Fibroblast of lung (primary cell): ENCODE data around the gene TRUB2. TPM values are rescaled to one million over a fixed set of nuclear protein-coding genes. Genes with fewer than 3 reads are reported as not detected.

Experiments
- DNase-seq, 2 donors: peaks; one replicate each; pipeline versions ENCODE4 v3.0.0 to v3.0.0-alpha.2; 2010; ENCODE audit warnings: low read depth in 2 of 2
- H2AFZ ChIP-seq: 2 replicates; pipeline ENCODE4 v1.5.1; 2012; ENCODE audit warnings: low read length, control low read depth, inconsistent platforms
- H3K27ac ChIP-seq: 2 replicates; pipeline ENCODE4 v1.5.1; 2011; ENCODE audit warnings: low read length, control low read depth; ENCODE audit not compliant: insufficient read depth
- H3K27me3 ChIP-seq: 2 replicates; pipeline ENCODE4 v1.5.1; 2011; ENCODE audit warnings: mild to moderate bottlenecking, low read length; ENCODE audit not compliant: control insufficient read depth, insufficient read depth
- H3K36me3 ChIP-seq: 2 replicates; pipeline ENCODE4 v1.5.1; 2011; ENCODE audit warnings: low read length; ENCODE audit not compliant: control insufficient read depth, insufficient read depth
- H3K4me1 ChIP-seq: 2 replicates; pipeline ENCODE4 v1.5.1; 2011; ENCODE audit warnings: low read length; ENCODE audit not compliant: control insufficient read depth, insufficient read depth; ENCODE audit errors: extremely low read depth
- H3K4me2 ChIP-seq: 2 replicates; pipeline ENCODE4 v1.5.1; 2011; ENCODE audit warnings: low read length, control low read depth; ENCODE audit not compliant: insufficient read depth; ENCODE audit errors: extremely low read depth
- H3K4me3 ChIP-seq, 4 experiments: fragments of 200-600 bp in 1 of 4; sonication (generic) in 1 of 4; replicated peaks in 1 of 4; 2 replicates each; pipeline ENCODE4 v1.5.1; 2011 to 2016; ENCODE audit warnings: low read length in 4 of 4, low read depth in 3 of 4, mild to moderate bottlenecking in 3 of 4, control low read depth in 2 of 4, inconsistent platforms in 1 of 4, mixed read lengths in 1 of 4; ENCODE audit not compliant: insufficient read depth in 1 of 4; ENCODE audit errors: control extremely low read depth in 1 of 4
- H3K79me2 ChIP-seq: 2 replicates; pipeline ENCODE4 v1.5.1; 2012; ENCODE audit warnings: mild to moderate bottlenecking, low read length, inconsistent platforms; ENCODE audit not compliant: control insufficient read depth, insufficient read depth
- H3K9ac ChIP-seq: 2 replicates; pipeline ENCODE4 v1.5.1; 2011; ENCODE audit warnings: mild to moderate bottlenecking, low read length, control low read depth; ENCODE audit not compliant: insufficient read depth
- H3K9me3 ChIP-seq: 2 replicates; pipeline ENCODE4 v1.5.1; 2012; ENCODE audit warnings: low read depth, low read length; ENCODE audit not compliant: control insufficient read depth, insufficient read depth
- H4K20me1 ChIP-seq: 2 replicates; pipeline ENCODE4 v1.5.1; 2011; ENCODE audit warnings: low read length; ENCODE audit not compliant: control insufficient read depth, insufficient read depth; ENCODE audit errors: extremely low read depth
- EZH2 ChIP-seq: IDR thresholded peaks from 2 replicates; pipeline ENCODE4 v1.5.1; 2012; ENCODE audit warnings: low read length, control low read depth, mild to moderate bottlenecking; ENCODE audit errors: missing control alignments
- polyA plus RNA-seq, 2 donors: library from polyadenylated mRNA; depleted of rRNA in 1 of 2; stranded (reverse) in 1 of 2; unstranded in 1 of 2; fragments of >200 nt; gene quantifications; 2 replicates each; pipeline ENCODE4 v1.2.1, GENCODE V29; 2011 to 2012; ENCODE audit warnings: missing spikeins in 1 of 2
- total RNA-seq: library from RNA; depleted of rRNA; stranded (reverse); fragments of >200 nt; gene quantifications from 2 replicates; pipeline ENCODE4 v1.2.1, GENCODE V29; 2014
- TF ChIP-seq, protein P1 (sequence below), 2 donors: IDR thresholded peaks in 1 of 2; conservative IDR thresholded peaks in 1 of 2; 1 replicate in 1 of 2; 2 replicates in 1 of 2; pipeline ENCODE4 v1.5.1; 2011 to 2012; ENCODE audit warnings: low read length in 2 of 2, control low read depth in 1 of 2, inconsistent platforms in 1 of 2, low read depth in 1 of 2, mild to moderate bottlenecking in 1 of 2

Gene TRUB2
- total and polyA plus RNA-seq, 2 donors (not counting 1 experiment from before 2014, with no cell fraction given): 10.4 to 22.6 TPM

GRCh38 chr9:128321343-128321742, 904 bp downstream of the TRUB2 start:
- no peak for DNase-seq
- Histone ChIP-seq H3K27ac (no peak overlapping the region), H4K20me1 (no peaks in the 10 kb centered on the region), H3K27me3 (no peaks in the 10 kb centered on the region), H3K4me3 (peak overlapping the region; percentile 82 to 89 (median 88)), H3K79me2 (peaks cover 29% of the 10 kb centered on the region), H3K4me2 (peak overlapping the region; percentile 73), H3K9me3 (no peaks in the 10 kb centered on the region), H3K9ac (no peak overlapping the region), H3K4me1 (peaks cover 9% of the 10 kb centered on the region), H2AFZ (no peak overlapping the region), H3K36me3 (peaks cover 12% of the 10 kb centered on the region)
- TF ChIP-seq EZH2: no peak
- TF ChIP-seq, protein P1, sequence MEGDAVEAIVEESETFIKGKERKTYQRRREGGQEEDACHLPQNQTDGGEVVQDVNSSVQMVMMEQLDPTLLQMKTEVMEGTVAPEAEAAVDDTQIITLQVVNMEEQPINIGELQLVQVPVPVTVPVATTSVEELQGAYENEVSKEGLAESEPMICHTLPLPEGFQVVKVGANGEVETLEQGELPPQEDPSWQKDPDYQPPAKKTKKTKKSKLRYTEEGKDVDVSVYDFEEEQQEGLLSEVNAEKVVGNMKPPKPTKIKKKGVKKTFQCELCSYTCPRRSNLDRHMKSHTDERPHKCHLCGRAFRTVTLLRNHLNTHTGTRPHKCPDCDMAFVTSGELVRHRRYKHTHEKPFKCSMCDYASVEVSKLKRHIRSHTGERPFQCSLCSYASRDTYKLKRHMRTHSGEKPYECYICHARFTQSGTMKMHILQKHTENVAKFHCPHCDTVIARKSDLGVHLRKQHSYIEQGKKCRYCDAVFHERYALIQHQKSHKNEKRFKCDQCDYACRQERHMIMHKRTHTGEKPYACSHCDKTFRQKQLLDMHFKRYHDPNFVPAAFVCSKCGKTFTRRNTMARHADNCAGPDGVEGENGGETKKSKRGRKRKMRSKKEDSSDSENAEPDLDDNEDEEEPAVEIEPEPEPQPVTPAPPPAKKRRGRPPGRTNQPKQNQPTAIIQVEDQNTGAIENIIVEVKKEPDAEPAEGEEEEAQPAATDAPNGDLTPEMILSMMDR (conservative IDR thresholded peaks at IDR 0.05 in 1 of 2, IDR thresholded peaks at IDR 0.05 in 1 of 2; ENCODE audit: low read depth in 1 of 2, low read length in 2 of 2): no peak

- H3K27ac ChIP-seq: no peak overlapping the region
- H3K27me3 ChIP-seq: no peaks in the 10 kb centered on the region
- peaks cover 6% of the 10 kb centered on the region for H3K79me2 ChIP-seq
- H4K20me1 ChIP-seq: no peaks in the 10 kb centered on the region
- TF ChIP-seq, protein P1 (conservative IDR thresholded peaks at IDR 0.05 in 1 of 2, IDR thresholded peaks at IDR 0.05 in 1 of 2; ENCODE audit: low read depth in 1 of 2, low read length in 2 of 2): no peak
- TF ChIP-seq EZH2: no peak
- H3K9me3 ChIP-seq: no peaks in the 10 kb centered on the region
- no peak overlapping the region for H3K4me3 ChIP-seq
- H3K4me1 ChIP-seq: peaks cover 3% of the 10 kb centered on the region
- no peak overlapping the region for H3K9ac ChIP-seq
- H3K4me2 ChIP-seq: no peak overlapping the region
- no peak overlapping the region for H2AFZ ChIP-seq
- peaks cover 4% of the 10 kb centered on the region for H3K36me3 ChIP-seq
- no peak for DNase-seq
Measured at GRCh38 chr9:128317629-128318028, 4.6 kb downstream of the TRUB2 start.

- no peak overlapping the region for H3K9ac ChIP-seq
- H4K20me1 ChIP-seq: no peaks in the 10 kb centered on the region
- H3K4me1 ChIP-seq: peaks cover 2% of the 10 kb centered on the region
- H2AFZ ChIP-seq: no peak overlapping the region
- H3K27me3 ChIP-seq: no peaks in the 10 kb centered on the region
- TF ChIP-seq, protein P1 (conservative IDR thresholded peaks at IDR 0.05 in 1 of 2, IDR thresholded peaks at IDR 0.05 in 1 of 2; ENCODE audit: low read depth in 1 of 2, low read length in 2 of 2): no peak
- TF ChIP-seq EZH2: no peak
- no peak overlapping the region for H3K27ac ChIP-seq
- H3K36me3 ChIP-seq: peaks cover 6% of the 10 kb centered on the region
- H3K4me2 ChIP-seq: no peak overlapping the region
- DNase-seq: no peak
- peaks cover 2% of the 10 kb centered on the region for H3K79me2 ChIP-seq
- H3K4me3 ChIP-seq: no peak overlapping the region
- H3K9me3 ChIP-seq: no peaks in the 10 kb centered on the region
Measured at GRCh38 chr9:128316421-128316820, 5.8 kb downstream of the TRUB2 start.
